Colonic mucosa (tissue), 4 donors: Measurements from ENCODE around the gene ANKAR. TPM values are rescaled to one million over a fixed set of nuclear protein-coding genes. Genes with fewer than 3 reads are reported as not detected.
A peak's percentile ranks its signal among the peaks of the same experiment; 100 is the strongest.

ENCODE experiments used
- DNase-seq: peaks from one replicate; pipeline ENCODE4 v3.0.0-alpha.2; 2020
- H3K27ac ChIP-seq: fragments of 200-600 bp; one replicate; pipeline ENCODE4 v1.8.0; 2021
- H3K27me3 ChIP-seq: fragments of 200-600 bp; one replicate; pipeline ENCODE4 v1.8.0; 2021
- H3K36me3 ChIP-seq: fragments of 200-600 bp; one replicate; pipeline ENCODE4 v1.8.0; 2021
- H3K4me1 ChIP-seq: fragments of 200-600 bp; one replicate; pipeline ENCODE4 v1.8.0; 2021; ENCODE audit warnings: mild to moderate bottlenecking
- H3K4me3 ChIP-seq: fragments of 200-600 bp; one replicate; pipeline ENCODE4 v1.8.0; 2021
- H3K9ac ChIP-seq, 2 donors: one replicate each; pipeline ENCODE4 v1.7.0; 2013; ENCODE audit warnings: control low read depth in 2 of 2, low read depth in 2 of 2, low read length in 2 of 2
- H3K9me3 ChIP-seq: fragments of 200-600 bp; one replicate; pipeline ENCODE4 v1.8.0; 2021
- intact Hi-C: fragments of 100-400 bp; cut with DNase I; formaldehyde crosslinking; loops from one replicate; pipeline ENCODE4 v1.14.1; 2022
- total RNA-seq, 2 donors: library from RNA; stranded (reverse); fragmentation: NEBNext Ultra II Directional in 1 of 2; extraction: Animal tissue kit (Norgen Biotek cat#: 25700) in 1 of 2; gene quantifications; one replicate each; pipeline ENCODE4 v1.2.1, GENCODE V29; 2021
- TF ChIP-seq, protein P1 (sequence below): fragments of 200-600 bp; IDR thresholded peaks from one replicate; pipeline ENCODE4 v1.8.0; 2022; ENCODE audit warnings: antibody characterized with exemption, mild to moderate bottlenecking
- donor health status: healthy.
- donor health status: DM: no; HTN: no; CAD: no.
- donor health status: DM: no; HTN: no; CAD: no.

The ANKAR gene, protein sequence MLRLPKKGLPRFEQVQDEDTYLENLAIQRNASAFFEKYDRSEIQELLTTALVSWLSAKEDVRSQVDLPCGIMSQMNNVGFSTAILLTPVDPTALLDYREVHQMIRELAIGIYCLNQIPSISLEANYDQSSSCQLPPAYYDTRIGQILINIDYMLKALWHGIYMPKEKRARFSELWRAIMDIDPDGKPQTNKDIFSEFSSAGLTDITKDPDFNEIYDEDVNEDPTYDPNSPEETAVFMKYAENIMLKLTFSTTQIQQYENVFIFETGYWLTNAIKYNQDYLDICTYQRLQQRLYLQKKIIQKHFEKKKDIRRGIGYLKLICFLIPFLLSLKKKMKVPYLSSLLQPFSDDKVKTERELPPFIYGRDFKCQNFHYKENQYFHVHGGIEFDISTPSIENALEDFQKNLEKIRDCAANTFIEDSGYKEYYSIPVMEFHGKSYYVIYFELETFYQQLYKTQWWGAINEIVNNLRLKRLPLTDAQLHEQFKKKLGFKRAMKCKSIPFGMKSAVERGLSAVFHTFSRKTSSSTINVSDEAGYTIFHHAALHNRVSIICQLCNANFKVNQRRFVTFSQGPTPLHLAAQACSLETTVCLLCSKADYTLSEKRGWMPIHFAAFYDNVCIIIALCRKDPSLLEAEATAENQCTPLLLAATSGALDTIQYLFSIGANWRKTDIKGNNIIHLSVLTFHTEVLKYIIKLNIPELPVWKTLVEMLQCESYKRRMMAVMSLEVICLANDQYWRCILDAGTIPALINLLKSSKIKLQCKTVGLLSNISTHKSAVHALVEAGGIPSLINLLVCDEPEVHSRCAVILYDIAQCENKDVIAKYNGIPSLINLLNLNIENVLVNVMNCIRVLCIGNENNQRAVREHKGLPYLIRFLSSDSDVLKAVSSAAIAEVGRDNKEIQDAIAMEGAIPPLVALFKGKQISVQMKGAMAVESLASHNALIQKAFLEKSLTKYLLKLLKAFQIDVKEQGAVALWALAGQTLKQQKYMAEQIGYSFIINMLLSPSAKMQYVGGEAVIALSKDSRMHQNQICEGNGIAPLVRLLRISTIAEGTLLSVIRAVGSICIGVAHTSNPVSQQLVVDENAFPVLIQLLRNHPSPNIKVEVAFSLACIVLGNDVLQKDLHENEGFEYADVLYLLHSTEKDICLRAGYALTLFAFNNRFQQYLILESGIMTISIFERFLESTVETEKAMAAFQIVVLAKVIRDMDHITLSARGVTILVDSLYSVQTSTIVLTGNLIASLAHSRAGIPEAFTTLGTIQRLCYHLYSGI (N-terminal part only)
- 1 to 10 TPM; 6.0 to 6.7 TPM for total RNA-seq

DNA sequence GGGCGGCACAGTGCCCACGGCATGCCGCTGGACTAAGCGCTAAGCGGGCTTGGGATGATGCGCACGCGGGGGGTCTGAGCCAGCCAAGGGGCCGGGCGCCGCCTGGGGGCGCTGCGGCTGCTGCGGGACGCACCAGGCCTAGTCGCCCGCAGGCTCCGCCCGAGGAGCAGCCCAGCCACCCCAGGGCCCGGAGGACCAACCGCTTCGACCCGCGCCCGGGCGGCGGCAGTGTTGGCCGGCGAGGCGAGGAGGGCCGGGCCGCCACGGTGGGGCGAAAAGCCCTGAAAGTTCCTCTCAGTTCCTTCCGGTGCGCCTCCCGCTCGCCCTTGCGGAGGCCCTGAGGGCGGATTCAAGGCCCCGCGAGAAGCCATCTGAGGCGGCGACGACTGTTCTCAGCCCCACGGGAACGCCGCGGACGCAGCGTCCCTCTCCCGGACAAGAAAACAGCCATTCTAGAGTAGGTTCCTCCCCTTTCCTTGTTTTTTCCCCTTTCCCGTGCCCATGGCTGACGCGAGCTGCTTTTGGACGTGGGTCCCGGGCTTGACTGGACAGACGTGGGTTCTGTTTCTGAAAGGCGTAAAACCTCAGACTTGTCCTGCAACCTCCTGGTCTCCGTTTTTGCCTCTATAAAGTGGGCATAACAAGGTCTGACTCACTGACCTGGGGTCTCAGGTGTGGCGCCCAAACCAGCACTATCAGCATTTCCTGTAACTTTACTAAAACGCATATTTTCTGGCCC lies at the start of gene ANKAR:
TSS of gene ANKAR (plus strand) at position 297 of the 739 bp plus-strand sequence. CDS start 1,821 bp downstream, outside the sequence.
- TF ChIP-seq, protein P1, sequence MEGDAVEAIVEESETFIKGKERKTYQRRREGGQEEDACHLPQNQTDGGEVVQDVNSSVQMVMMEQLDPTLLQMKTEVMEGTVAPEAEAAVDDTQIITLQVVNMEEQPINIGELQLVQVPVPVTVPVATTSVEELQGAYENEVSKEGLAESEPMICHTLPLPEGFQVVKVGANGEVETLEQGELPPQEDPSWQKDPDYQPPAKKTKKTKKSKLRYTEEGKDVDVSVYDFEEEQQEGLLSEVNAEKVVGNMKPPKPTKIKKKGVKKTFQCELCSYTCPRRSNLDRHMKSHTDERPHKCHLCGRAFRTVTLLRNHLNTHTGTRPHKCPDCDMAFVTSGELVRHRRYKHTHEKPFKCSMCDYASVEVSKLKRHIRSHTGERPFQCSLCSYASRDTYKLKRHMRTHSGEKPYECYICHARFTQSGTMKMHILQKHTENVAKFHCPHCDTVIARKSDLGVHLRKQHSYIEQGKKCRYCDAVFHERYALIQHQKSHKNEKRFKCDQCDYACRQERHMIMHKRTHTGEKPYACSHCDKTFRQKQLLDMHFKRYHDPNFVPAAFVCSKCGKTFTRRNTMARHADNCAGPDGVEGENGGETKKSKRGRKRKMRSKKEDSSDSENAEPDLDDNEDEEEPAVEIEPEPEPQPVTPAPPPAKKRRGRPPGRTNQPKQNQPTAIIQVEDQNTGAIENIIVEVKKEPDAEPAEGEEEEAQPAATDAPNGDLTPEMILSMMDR = peak; percentile 82
- no peaks in the 10 kb centered on the region for H3K27me3 ChIP-seq
- peak; percentile 88 for DNase-seq
- H3K9ac ChIP-seq = peak within 1 kb of the TSS; percentile 94 to 98
- intact Hi-C loops = no loop called here
- H3K36me3 ChIP-seq = peaks cover 3% of the 10 kb centered on the region
- H3K27ac ChIP-seq = peak within 1 kb of the TSS; percentile 93
- H3K4me3 ChIP-seq = peak within 1 kb of the TSS; percentile 47
- H3K9me3 ChIP-seq = no peaks in the 10 kb centered on the region
- no peaks in the 10 kb centered on the region for H3K4me1 ChIP-seq

DNA sequence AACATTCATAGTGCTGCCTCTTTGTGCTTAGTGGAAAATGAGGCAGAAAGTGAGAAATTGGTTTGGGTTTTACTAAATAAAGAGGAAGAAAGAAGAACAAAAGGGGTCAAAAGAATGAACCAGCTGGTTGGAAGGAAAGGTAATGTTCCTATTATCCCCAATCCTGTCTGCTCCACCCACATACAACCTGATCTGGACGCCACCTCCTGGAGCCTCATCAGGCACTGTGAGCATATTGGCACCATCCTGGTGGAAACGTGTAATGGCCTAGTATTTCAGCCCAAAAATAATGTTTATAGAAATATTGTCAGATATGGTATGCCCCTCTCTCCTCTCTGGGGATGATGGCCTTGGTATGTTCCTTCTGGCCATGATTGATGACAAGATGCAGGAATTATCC lies 48.8 kb upstream of the ANKAR start:
- H3K9ac ChIP-seq = no peak overlapping the region
- DNase-seq = no peak
- H3K36me3 ChIP-seq = no peaks in the 10 kb centered on the region
- no peaks in the 10 kb centered on the region for H3K4me1 ChIP-seq
- intact Hi-C loops = loop anchor here (10.0 kb wide), 1 partner anchor 161 kb away; no protein-coding TSS in a partner anchor
- H3K27ac ChIP-seq = no peak overlapping the region
- no peaks in the 10 kb centered on the region for H3K27me3 ChIP-seq
- no peaks in the 10 kb centered on the region for H3K9me3 ChIP-seq
- TF ChIP-seq, protein P1 = no peak
- no peak overlapping the region for H3K4me3 ChIP-seq

DNA sequence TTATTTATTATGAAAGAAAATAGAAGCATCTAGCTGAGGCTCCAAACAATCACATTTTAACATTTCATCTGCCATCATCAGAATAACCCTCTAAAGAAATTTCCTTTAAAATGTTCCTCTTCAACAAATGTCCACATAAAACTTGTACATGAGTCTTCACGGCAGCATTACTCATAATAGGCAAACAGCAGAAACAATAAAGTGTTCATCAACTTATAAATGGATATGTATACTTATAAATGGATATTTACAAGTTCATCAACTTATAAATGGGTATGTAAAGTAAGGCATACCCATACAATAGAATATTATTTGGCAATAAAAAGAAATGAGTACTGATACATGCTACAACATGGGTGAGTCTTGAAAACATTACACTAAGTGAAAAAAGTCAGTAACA lies 46.7 kb upstream of the ANKAR start:
- TF ChIP-seq, protein P1 = no peak
- Histone ChIP-seq H3K36me3 (no peaks in the 10 kb centered on the region), H3K4me1 (no peaks in the 10 kb centered on the region), H3K9ac (no peak overlapping the region), H3K9me3 (no peaks in the 10 kb centered on the region), H3K4me3 (no peak overlapping the region), H3K27ac (no peak overlapping the region), H3K27me3 (no peaks in the 10 kb centered on the region)
- no peak for DNase-seq
- intact Hi-C loops = loop anchor here (10.0 kb wide), 1 partner anchor 163 kb away; no protein-coding TSS in a partner anchor

DNA sequence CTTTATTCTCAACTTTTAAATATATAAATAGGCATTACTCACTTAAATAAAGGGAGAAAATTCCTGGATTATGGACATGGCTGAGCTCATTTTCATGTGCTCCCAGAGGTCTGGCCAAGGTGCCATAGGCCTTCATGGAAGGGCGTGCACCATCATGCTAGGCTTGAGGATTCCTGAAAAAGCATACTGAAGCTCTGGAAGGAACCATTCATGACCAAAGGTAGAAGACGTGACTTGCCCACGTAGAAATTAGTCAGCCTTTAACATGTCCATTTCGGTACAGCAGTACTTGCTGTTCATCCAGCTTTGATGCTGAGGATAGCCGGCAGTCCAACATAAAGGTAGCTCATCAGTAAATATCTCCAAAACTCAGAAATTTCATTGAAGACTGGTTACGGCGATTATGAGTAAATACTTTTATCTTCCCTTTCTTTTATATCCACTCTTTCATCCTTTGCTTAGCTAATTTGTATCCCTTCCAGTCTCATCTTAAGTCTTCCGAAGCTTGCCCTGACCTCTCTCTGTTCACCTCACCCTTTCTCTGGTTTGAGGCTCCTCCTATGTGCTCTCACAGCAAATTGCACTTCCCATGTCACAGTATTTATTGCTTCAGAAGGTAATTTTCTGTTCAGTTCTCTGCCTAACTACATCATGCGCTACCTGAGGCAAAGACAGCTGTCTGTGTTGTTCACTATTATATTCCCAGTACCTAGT lies 45.5 kb upstream of the ANKAR start:
- intact Hi-C loops = loop anchor here (10.0 kb wide), 1 partner anchor 164 kb away; no protein-coding TSS in a partner anchor
- no peak overlapping the region for H3K4me3 ChIP-seq
- H3K27ac ChIP-seq = no peak overlapping the region
- no peak for DNase-seq
- H3K9ac ChIP-seq = peak overlapping the region in 1 of 2 donors; percentile 10
- TF ChIP-seq, protein P1 = no peak
- H3K9me3 ChIP-seq = no peaks in the 10 kb centered on the region
- H3K36me3 ChIP-seq = no peaks in the 10 kb centered on the region
- no peaks in the 10 kb centered on the region for H3K27me3 ChIP-seq
- no peaks in the 10 kb centered on the region for H3K4me1 ChIP-seq
